Spleen (tissue), 11 donors: Measurements from ENCODE around the gene REXO1. TPM values are rescaled to one million over a fixed set of nuclear protein-coding genes. Genes with fewer than 3 reads are reported as not detected.

Experiments
- DNase-seq: peaks from one replicate; pipeline ENCODE4 v3.0.0-alpha.2; 2020
- H3K27ac ChIP-seq, 8 donors: fragments of 200-600 bp; sonication (generic) in 7 of 8; 1 replicate in 4 of 8; 2 replicates in 4 of 8; pipeline versions ENCODE4 v1.5.0 to v1.8.0; 2016 to 2021; ENCODE audit warnings: inconsistent platforms in 4 of 8, mild to moderate bottlenecking in 4 of 8, moderate library complexity in 1 of 8
- H3K27me3 ChIP-seq, 7 donors: fragments of 200-600 bp; sonication (generic) in 6 of 7; replicated peaks in 1 of 7; 1 replicate in 4 of 7; 2 replicates in 3 of 7; pipeline versions ENCODE4 v1.5.0 to v1.8.0; 2016 to 2021; ENCODE audit warnings: inconsistent platforms in 3 of 7, mild to moderate bottlenecking in 1 of 7
- H3K36me3 ChIP-seq, 6 donors: fragments of 200-600 bp; sonication (generic) in 5 of 6; 1 replicate in 4 of 6; 2 replicates in 2 of 6; pipeline versions ENCODE4 v1.5.0 to v1.8.0; 2016 to 2021; ENCODE audit warnings: inconsistent platforms in 2 of 6
- H3K4me1 ChIP-seq, 6 donors: fragments of 200-600 bp; sonication (generic) in 5 of 6; 1 replicate in 3 of 6; 2 replicates in 3 of 6; pipeline versions ENCODE4 v1.5.0 to v1.8.0; 2016 to 2021; ENCODE audit warnings: inconsistent platforms in 3 of 6
- H3K4me3 ChIP-seq, 8 donors: fragments of 200-600 bp; sonication (generic) in 7 of 8; 1 replicate in 4 of 8; 2 replicates in 4 of 8; pipeline versions ENCODE4 v1.5.0 to v1.8.0; 2016 to 2021; ENCODE audit warnings: inconsistent platforms in 4 of 8, mild to moderate bottlenecking in 4 of 8, moderate library complexity in 2 of 8
- H3K9me3 ChIP-seq, 8 donors: fragments of 200-600 bp; sonication (generic) in 7 of 8; 1 replicate in 4 of 8; 2 replicates in 4 of 8; pipeline versions ENCODE4 v1.5.0 to v1.8.0; 2016 to 2021; ENCODE audit warnings: inconsistent platforms in 4 of 8
- POLR2A ChIP-seq, 3 donors: fragments of 450-650 bp; IDR thresholded peaks; one replicate each; pipeline ENCODE4 v1.5.1; 2017; ENCODE audit warnings: antibody characterized with exemption in 3 of 3, mild to moderate bottlenecking in 1 of 3
- POLR2AphosphoS5 ChIP-seq, 3 donors: sonication (generic); formaldehyde crosslinking; IDR thresholded peaks; one replicate each; pipeline ENCODE4 v1.5.1; 2017; ENCODE audit warnings: antibody characterized with exemption in 3 of 3
- WGBS, 5 donors: extraction: QIAGEN DNeasy Blood & Tissue Kit in 3 of 5; methylation state at CpG; one replicate each; pipeline versions ENCODE4 v1.1.5 to v1.1.7; 2013 to 2018; 5-methylcytosine and 5-hydroxymethylcytosine counted together
- intact Hi-C: fragments of 100-400 bp; cut with DNase I; formaldehyde crosslinking; loops from one replicate; pipeline ENCODE4 v1.15.0; 2023; ENCODE audit warnings: low total_unique reads
- polyA plus RNA-seq, 3 donors: library from polyadenylated mRNA; stranded (reverse); fragments of 200-250 nt; gene quantifications; one replicate each; pipeline ENCODE4 v1.2.1, GENCODE V29; 2013
- total RNA-seq, 7 donors: library from RNA; depleted of rRNA in 3 of 7; stranded (reverse); fragments of >200 nt in 3 of 7; fragmentation: NEBNext Ultra II Directional in 4 of 7; extraction: Animal tissue kit (Norgen Biotek cat#: 25700) in 4 of 7; gene quantifications; one replicate each; pipeline versions ENCODE4 v1.1.0 to v1.2.1, GENCODE V29; 2016 to 2021
- TF ChIP-seq, protein P1 (sequence below), 11 experiments: fragments of 200-600 bp in 7 of 11; fragments of 450-650 bp in 4 of 11; sonication (generic) in 4 of 11; IDR thresholded peaks in 8 of 11; conservative IDR thresholded peaks in 3 of 11; 1 replicate in 7 of 11; 2 replicates in 4 of 11; pipeline versions ENCODE4 v1.4.0 to v1.8.0; 2016 to 2021; ENCODE audit warnings: antibody characterized with exemption in 11 of 11, inconsistent platforms in 4 of 11, mild to moderate bottlenecking in 1 of 11
- donor health status: healthy with polysubstance abuse.
- donor health status: DM: no; HTN: no; CAD: no; lungs with moderate emphysema.
- donor health status: DM: no; HTN: no; CAD: no.
- donor health status: Bipolar disorder and iron deficiency.
- donor health status: healthy.
- donor health status: DM: no; HTN: no; CAD: no.
- donor health status: DM: yes; HTN: yes; CAD: no.

The REXO1 gene
- total and polyA plus RNA-seq, 10 donors: 13.4 to 88.1 (median 50.6) TPM

DNA sequence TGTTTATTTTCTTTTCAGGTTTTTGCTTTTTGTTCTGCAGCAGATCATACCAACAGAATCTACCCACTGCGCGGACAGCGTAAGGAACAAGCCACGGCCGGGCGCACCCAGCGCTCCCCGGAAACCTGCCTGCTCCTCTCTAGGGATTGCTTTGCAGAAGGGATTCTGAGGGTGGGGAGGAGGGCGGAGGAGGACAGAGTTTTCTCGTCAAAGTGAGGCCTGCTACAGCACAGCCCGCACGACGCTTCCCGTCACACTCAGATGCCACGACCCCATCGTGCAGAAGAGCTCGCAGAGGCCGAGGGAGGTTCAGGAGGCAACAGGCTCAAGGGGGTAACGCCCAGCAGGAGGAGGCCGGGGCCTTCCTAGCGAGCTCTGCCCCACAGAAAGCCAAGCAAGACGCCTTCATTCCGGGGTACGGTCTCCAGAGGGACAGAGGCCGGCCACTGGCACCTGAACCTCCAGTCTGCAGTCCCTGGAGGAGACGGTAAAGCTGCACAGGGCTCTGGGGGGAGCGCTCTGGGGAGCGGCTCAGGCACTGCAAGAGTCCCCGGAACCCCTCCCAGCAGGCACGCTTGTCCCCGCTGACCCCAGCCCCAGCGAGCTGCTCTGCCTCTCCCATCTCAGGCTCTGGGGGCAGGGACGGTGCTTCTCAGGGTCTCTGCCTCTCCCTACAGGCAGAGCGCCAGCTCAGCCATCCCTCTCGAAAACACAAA is 6.9 kb downstream of the REXO1 start:
- WGBS, 5 donors: 60 to 82% (median 73%) methylated on average over 25 to 35 of the region's 35 CpGs
- intact Hi-C loops: no loop called here

DNA sequence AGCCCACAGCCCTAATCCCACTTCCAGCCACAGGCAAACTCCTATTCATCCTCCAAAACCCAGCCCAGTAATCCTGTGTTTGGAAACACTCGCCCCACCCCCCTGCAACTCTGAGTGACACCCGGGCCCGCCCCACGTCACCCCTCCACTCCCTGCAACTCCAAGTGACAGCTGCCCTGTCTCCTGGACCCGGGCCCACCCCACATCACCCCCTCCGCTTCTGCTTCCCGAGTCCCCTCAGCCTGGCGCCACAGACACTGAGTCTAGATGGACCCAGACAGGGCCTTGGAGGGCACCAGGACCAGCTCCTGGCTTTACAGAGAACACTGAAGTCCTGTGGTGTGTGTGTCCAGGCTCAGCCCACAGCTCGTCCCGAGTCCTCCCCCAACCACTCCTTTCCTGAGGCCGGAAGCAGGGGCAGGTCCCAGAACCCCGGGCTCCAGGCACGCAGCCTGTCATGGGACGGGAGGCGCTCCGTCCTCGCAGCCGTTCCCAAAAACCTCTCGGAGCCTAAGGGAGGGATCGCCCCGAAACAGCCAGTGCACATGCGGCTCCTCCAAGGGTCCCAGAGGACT is 7.7 kb downstream of the REXO1 start:
- Histone ChIP-seq H3K27ac (peak overlapping the region; percentile 48 to 100 (median 82)), H3K9me3 (no peaks in the 10 kb centered on the region), H3K4me3 (peak overlapping the region; percentile 20 to 67 (median 33)), H3K27me3 (no peaks in the 10 kb centered on the region), H3K36me3 (peaks cover 0 to 72% (median 5%) of the 10 kb centered on the region in 6 donors), H3K4me1 (peaks cover 60 to 100% (median 98%) of the 10 kb centered on the region in 6 donors)
- intact Hi-C loops: no loop called here
- 53 to 78% (median 64%) methylated on average over 15 to 22 of the region's 22 CpGs for WGBS, 5 donors
- TF ChIP-seq, protein P1, sequence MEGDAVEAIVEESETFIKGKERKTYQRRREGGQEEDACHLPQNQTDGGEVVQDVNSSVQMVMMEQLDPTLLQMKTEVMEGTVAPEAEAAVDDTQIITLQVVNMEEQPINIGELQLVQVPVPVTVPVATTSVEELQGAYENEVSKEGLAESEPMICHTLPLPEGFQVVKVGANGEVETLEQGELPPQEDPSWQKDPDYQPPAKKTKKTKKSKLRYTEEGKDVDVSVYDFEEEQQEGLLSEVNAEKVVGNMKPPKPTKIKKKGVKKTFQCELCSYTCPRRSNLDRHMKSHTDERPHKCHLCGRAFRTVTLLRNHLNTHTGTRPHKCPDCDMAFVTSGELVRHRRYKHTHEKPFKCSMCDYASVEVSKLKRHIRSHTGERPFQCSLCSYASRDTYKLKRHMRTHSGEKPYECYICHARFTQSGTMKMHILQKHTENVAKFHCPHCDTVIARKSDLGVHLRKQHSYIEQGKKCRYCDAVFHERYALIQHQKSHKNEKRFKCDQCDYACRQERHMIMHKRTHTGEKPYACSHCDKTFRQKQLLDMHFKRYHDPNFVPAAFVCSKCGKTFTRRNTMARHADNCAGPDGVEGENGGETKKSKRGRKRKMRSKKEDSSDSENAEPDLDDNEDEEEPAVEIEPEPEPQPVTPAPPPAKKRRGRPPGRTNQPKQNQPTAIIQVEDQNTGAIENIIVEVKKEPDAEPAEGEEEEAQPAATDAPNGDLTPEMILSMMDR (IDR thresholded peaks at IDR 0.05 in 8 of 11, conservative IDR thresholded peaks at IDR 0.05 in 3 of 11): no peak
- TF ChIP-seq POLR2AphosphoS5 (IDR thresholded peaks at IDR 0.05): peak; percentile 72 to 88 (median 83)
- TF ChIP-seq POLR2A (IDR thresholded peaks at IDR 0.05): peak in 1 of 3 donors; percentile 5
- peak; percentile 86 for DNase-seq

More for the DNA sequence above, 6.9 kb downstream of the REXO1 start:
- peaks cover 0 to 73% (median 5%) of the 10 kb centered on the region in 6 donors for H3K36me3 ChIP-seq
- no peak for DNase-seq
- H3K27me3 ChIP-seq: no peaks in the 10 kb centered on the region
- H3K27ac ChIP-seq: peak overlapping the region; percentile 27 to 100 (median 82)
- TF ChIP-seq, protein P1 (IDR thresholded peaks at IDR 0.05 in 8 of 11, conservative IDR thresholded peaks at IDR 0.05 in 3 of 11): no peak
- peak in 1 of 3 donors; percentile 0 for TF ChIP-seq POLR2AphosphoS5 (IDR thresholded peaks at IDR 0.05)
- H3K9me3 ChIP-seq: no peaks in the 10 kb centered on the region
- H3K4me3 ChIP-seq: peak overlapping the region; percentile 20 to 67 (median 33)
- peaks cover 66 to 100% (median 98%) of the 10 kb centered on the region in 6 donors for H3K4me1 ChIP-seq

DNA sequence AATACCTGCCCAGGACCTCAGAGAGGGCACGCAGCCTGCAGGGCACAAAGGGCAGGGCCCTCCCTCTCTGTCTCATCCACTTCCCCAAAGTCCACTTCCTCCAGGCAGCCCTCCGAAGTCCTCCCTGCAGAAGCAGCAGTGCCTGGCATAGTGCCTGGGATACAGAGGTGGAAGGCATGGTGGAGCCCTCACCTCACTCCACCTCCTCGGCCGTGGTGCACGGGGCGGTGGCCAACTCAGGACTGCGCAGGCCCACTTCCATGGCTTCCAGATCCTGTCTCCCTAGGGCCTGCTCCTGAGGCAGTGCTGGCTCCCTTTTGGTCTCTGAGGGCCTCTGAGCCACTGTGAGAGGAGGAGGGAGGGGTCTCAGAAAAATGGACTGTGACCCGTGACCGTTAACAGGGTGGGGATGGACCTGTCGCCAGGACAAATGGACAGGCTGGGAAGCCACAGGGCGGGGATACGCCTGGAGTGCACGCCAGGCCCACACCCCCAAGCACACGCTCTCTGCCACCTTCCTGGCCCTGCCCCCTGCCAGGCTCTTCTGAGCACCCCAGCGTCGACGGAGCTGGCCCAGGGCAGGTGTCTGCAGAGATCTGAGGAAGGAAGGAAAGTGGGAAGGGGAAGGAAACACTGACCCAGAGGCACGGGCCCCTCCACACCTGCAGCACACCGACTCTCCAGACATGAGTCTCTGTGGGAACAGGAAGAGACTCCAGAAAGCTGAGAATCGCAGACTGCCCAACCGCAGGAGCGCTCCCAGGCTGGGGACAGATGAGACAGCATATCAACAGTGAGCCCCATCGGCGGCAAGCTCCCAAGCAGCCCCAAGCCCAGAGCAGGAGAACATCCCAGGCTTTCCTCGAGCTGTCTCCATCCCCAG is 8.4 kb downstream of the REXO1 start:
- 50 to 72% (median 60%) methylated on average over 24 to 25 of the region's 25 CpGs for WGBS, 5 donors
- no peak for DNase-seq
- Histone ChIP-seq H3K4me3 (peak overlapping the region in 3 of 8 donors; percentile 31 to 67 (median 42)), H3K27ac (peak overlapping the region; percentile 25 to 100 (median 82)), H3K27me3 (no peaks in the 10 kb centered on the region), H3K9me3 (no peaks in the 10 kb centered on the region), H3K36me3 (peaks cover 0 to 68% (median 2%) of the 10 kb centered on the region in 6 donors), H3K4me1 (peaks cover 60 to 100% (median 98%) of the 10 kb centered on the region in 6 donors)
- intact Hi-C loops: no loop called here
- TF ChIP-seq POLR2A (IDR thresholded peaks at IDR 0.05): no peak
- peak in 2 of 3 donors; percentile 40 to 50 for TF ChIP-seq POLR2AphosphoS5 (IDR thresholded peaks at IDR 0.05)

DNA sequence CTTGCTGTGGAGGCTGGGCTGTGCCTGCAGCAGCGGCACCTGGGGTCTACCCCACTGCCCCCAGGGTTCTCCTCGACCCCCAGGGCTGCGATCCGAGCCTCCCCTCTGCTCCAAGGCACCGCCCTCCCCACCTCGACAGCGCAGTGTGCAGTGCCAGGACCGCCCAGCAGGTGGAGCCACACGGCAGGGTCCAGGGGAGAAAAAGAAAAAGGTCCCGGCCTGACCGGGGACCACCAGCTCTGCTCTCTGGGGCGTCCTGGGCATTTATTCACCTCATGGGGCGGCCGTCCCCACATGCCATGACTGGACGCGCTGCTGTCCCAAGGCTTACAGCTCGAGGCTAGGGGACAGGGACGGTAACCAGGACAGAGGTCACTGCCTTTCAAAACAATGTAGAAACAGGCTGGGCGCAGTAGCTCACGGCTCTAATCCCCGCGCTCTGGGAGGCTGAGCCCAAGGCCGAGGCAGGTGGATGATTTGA is 10.6 kb downstream of the REXO1 start:
- Histone ChIP-seq H3K36me3 (peaks cover 0 to 67% (median 0%) of the 10 kb centered on the region in 6 donors), H3K4me3 (peak overlapping the region in 2 of 8 donors; percentile 6 to 35), H3K9me3 (no peaks in the 10 kb centered on the region), H3K27ac (peak overlapping the region in 7 of 8 donors; percentile 20 to 100 (median 78)), H3K27me3 (no peaks in the 10 kb centered on the region), H3K4me1 (peaks cover 52 to 100% (median 96%) of the 10 kb centered on the region in 6 donors)
- TF ChIP-seq POLR2AphosphoS5 (IDR thresholded peaks at IDR 0.05): peak in 2 of 3 donors; percentile 65 to 74
- TF ChIP-seq POLR2A (IDR thresholded peaks at IDR 0.05): no peak
- TF ChIP-seq, protein P1 (IDR thresholded peaks at IDR 0.05 in 8 of 11, conservative IDR thresholded peaks at IDR 0.05 in 3 of 11): peak; percentile 72 to 96 (median 92)
- intact Hi-C loops: no loop called here
- WGBS, 5 donors: 39 to 54% (median 44%) methylated on average over 16 to 23 of the region's 23 CpGs
- DNase-seq: no peak
